HepG2 (cell line): ENCODE measurements around the gene OPRL1. TPM values are rescaled to one million over a fixed set of nuclear protein-coding genes. Genes with fewer than 3 reads are reported as not detected.
A peak's percentile ranks its signal among the peaks of the same experiment; 100 is the strongest.

Source experiments
- ADNP ChIP-seq: sonication (generic); formaldehyde crosslinking; IDR thresholded peaks from 2 replicates; pipeline ENCODE4 v1.4.0; 2020; ENCODE audit warnings: missing genetic modification reagents
- ELF4 ChIP-seq: sonication (generic); formaldehyde crosslinking; IDR thresholded peaks from 2 replicates; pipeline ENCODE4 v1.5.0; 2020; ENCODE audit warnings: missing genetic modification reagents, mild to moderate bottlenecking, moderate library complexity, borderline replicate concordance
- HOXA3 ChIP-seq: sonication (generic); formaldehyde crosslinking; IDR thresholded peaks from 2 replicates; pipeline ENCODE4 v1.5.0; 2020; ENCODE audit warnings: missing genetic modification reagents
- JARID2 ChIP-seq: sonication (generic); formaldehyde crosslinking; IDR thresholded peaks from 2 replicates; pipeline ENCODE4 v1.8.1; 2023; ENCODE audit warnings: missing genetic modification reagents, inconsistent platforms; ENCODE audit not compliant: insufficient replicate concordance
- MBNL3 ChIP-seq: fragments of 250-450 bp; sonication (Bioruptor Pico); conservative IDR thresholded peaks from 2 replicates; pipeline ENCODE4 v1.8.0; 2022; ENCODE audit warnings: mild to moderate bottlenecking, inconsistent platforms
- PITX1 ChIP-seq: sonication (generic); formaldehyde crosslinking; IDR thresholded peaks from 2 replicates; pipeline ENCODE4 v1.5.1; 2020; ENCODE audit warnings: mild to moderate bottlenecking, missing genetic modification reagents
- POLR2AphosphoS5 ChIP-seq: IDR thresholded peaks from 2 replicates; pipeline ENCODE4 v1.6.1; 2012; ENCODE audit warnings: low read depth, low read length
- ZFP82 ChIP-seq: sonication (generic); formaldehyde crosslinking; IDR thresholded peaks from 2 replicates; pipeline ENCODE4 v1.5.1; 2020; ENCODE audit warnings: mild to moderate bottlenecking, missing genetic modification reagents, borderline replicate concordance
- ZNF296 ChIP-seq: sonication (generic); formaldehyde crosslinking; conservative IDR thresholded peaks from 2 replicates; pipeline ENCODE4 v1.5.0; 2020; ENCODE audit warnings: mild to moderate bottlenecking, missing genetic modification reagents
- ZNF883 ChIP-seq: sonication (generic); formaldehyde crosslinking; IDR thresholded peaks from 2 replicates; pipeline ENCODE4 v1.5.1; 2020; ENCODE audit warnings: mild to moderate bottlenecking, missing genetic modification reagents; ENCODE audit errors: not compliant biosample characterization
- polyA plus RNA-seq, 8 experiments: library from polyadenylated mRNA; depleted of rRNA in 3 of 8; stranded (reverse) in 7 of 8; unstranded in 1 of 8; fragments of >200 nt; fragmentation: Illumina TruSeq in 4 of 8; extraction: Trizol in 4 of 8; gene quantifications; 2 replicates each; pipeline versions ENCODE4 v1.2.1 to v1.2.3, GENCODE V29; 2011 to 2016; ENCODE audit warnings: low read depth in 4 of 8, missing spikeins in 1 of 8, mixed read lengths in 1 of 8; ENCODE audit not compliant: insufficient read depth in 1 of 8
- total RNA-seq, 5 experiments: library from RNA; depleted of rRNA; stranded (reverse); fragments of >200 nt; fragmentation: Illumina TruSeq; extraction: Trizol; gene quantifications; 2 replicates each; pipeline ENCODE4 v1.2.3, GENCODE V29; 2016; ENCODE audit warnings: low read depth in 1 of 5
- TF ChIP-seq, protein P1 (sequence below): sonication (generic); formaldehyde crosslinking; IDR thresholded peaks from 2 replicates; pipeline ENCODE4 v1.5.0; 2020; ENCODE audit warnings: missing genetic modification reagents
- TF ChIP-seq, protein P2 (sequence below): IDR thresholded peaks from 2 replicates; pipeline ENCODE4 v1.6.1; 2016; ENCODE audit warnings: missing compliant biosample characterization, missing genetic modification reagents, borderline replicate concordance
- TF ChIP-seq, protein P3 (sequence below): IDR thresholded peaks from 2 replicates; pipeline ENCODE4 v1.6.1; 2016; ENCODE audit warnings: low read depth
- TF ChIP-seq, protein P4 (sequence below): sonication (generic); formaldehyde crosslinking; IDR thresholded peaks from 2 replicates; pipeline ENCODE4 v1.9.0; 2021; ENCODE audit warnings: missing genetic modification reagents, mild to moderate bottlenecking, borderline replicate concordance
- TF ChIP-seq, protein P5 (sequence below): fragments of 450-650 bp; IDR thresholded peaks from 2 replicates; pipeline ENCODE4 v1.6.1; 2017; ENCODE audit warnings: mild to moderate bottlenecking
- TF ChIP-seq, protein P6 (sequence below): sonication (generic); formaldehyde crosslinking; IDR thresholded peaks from 2 replicates; pipeline ENCODE4 v1.5.0; 2020; ENCODE audit warnings: mild to moderate bottlenecking, missing genetic modification reagents
- TF ChIP-seq, protein P7 (sequence below): sonication (generic); formaldehyde crosslinking; IDR thresholded peaks from 2 replicates; pipeline ENCODE4 v1.5.0; 2020; ENCODE audit warnings: missing genetic modification reagents, mild to moderate bottlenecking, borderline replicate concordance

Gene OPRL1
- total and polyA plus RNA-seq, 2 of the 13 experiments (the other 11 are each of a cell fraction or from before 2014, with no cell fraction given), result 0.35 to 0.71 TPM

DNA sequence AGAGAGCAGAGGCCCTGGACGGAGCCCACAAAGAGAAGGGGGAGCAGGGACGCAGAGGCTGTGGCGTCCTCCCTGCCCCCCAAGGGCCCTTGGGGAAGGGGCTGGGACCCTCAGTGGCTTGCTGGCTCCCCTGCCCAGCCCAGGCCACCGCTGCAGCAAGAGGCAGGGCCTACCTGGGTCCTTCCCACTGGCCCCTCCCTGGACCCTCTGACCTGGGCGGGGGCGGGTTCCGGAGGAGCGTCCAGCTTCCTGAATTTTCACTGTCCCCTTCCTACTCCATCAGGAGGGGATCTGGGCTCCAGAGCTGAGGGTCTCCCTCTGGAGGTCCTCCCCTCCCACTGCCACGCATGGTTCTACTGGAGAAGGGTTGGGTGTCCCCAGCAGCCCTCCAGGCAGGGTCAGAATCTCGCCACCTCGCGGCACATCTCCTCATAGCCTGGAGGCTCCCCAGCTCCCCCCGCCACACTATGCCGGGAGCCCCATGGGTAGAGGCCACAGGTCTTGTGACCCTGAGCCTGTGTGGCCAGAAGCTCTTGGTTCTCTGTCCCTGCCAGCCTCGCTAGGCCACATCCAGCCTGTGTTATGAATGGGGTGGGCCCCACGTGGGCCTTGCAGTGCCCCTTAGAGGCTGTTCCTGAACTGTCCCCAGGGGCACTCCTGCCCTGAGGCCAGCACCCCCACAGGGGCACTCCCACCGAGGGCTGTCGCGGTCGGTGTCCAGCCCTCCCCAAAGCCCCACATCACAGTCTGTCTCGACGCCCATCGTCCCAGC is 29.4 kb upstream of the OPRL1 start (continued):
- TF ChIP-seq POLR2AphosphoS5 (peak; percentile 59; the same call in 1 of the 2 replicates), ELF4 (CRISPR knock-in tag) (no peak; the same call in 1 of the 2 replicates), HOXA3 (peak; percentile 90), PITX1 (CRISPR knock-in tag) (peak; percentile 75), JARID2 (CRISPR knock-in tag) (no peak), ZFP82 (CRISPR knock-in tag) (no peak), ZNF883 (CRISPR knock-in tag) (peak; percentile 94), MBNL3 (CRISPR knock-in tag) (no peak), ADNP (CRISPR knock-in tag) (no peak), ZNF296 (CRISPR knock-in tag) (peak; percentile 54)
- TF ChIP-seq, protein P1, sequence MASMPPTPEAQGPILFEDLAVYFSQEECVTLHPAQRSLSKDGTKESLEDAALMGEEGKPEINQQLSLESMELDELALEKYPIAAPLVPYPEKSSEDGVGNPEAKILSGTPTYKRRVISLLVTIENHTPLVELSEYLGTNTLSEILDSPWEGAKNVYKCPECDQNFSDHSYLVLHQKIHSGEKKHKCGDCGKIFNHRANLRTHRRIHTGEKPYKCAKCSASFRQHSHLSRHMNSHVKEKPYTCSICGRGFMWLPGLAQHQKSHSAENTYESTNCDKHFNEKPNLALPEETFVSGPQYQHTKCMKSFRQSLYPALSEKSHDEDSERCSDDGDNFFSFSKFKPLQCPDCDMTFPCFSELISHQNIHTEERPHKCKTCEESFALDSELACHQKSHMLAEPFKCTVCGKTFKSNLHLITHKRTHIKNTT (CRISPR knock-in tag), result 0 out of 2 replicates have a peak, but pooled peaks have one; percentile 67
- TF ChIP-seq, protein P2, sequence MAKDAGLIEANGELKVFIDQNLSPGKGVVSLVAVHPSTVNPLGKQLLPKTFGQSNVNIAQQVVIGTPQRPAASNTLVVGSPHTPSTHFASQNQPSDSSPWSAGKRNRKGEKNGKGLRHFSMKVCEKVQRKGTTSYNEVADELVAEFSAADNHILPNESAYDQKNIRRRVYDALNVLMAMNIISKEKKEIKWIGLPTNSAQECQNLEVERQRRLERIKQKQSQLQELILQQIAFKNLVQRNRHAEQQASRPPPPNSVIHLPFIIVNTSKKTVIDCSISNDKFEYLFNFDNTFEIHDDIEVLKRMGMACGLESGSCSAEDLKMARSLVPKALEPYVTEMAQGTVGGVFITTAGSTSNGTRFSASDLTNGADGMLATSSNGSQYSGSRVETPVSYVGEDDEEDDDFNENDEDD (CRISPR knock-in tag), result peak; percentile 44
- TF ChIP-seq, protein P3, sequence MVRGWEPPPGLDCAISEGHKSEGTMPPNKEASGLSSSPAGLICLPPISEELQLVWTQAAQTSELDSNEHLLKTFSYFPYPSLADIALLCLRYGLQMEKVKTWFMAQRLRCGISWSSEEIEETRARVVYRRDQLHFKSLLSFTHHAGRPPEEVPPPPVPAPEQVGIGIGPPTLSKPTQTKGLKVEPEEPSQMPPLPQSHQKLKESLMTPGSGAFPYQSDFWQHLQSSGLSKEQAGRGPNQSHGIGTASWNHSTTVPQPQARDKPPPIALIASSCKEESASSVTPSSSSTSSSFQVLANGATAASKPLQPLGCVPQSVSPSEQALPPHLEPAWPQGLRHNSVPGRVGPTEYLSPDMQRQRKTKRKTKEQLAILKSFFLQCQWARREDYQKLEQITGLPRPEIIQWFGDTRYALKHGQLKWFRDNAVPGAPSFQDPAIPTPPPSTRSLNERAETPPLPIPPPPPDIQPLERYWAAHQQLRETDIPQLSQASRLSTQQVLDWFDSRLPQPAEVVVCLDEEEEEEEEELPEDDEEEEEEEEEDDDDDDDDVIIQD (CRISPR knock-in tag), result no peak
- TF ChIP-seq, protein P4, sequence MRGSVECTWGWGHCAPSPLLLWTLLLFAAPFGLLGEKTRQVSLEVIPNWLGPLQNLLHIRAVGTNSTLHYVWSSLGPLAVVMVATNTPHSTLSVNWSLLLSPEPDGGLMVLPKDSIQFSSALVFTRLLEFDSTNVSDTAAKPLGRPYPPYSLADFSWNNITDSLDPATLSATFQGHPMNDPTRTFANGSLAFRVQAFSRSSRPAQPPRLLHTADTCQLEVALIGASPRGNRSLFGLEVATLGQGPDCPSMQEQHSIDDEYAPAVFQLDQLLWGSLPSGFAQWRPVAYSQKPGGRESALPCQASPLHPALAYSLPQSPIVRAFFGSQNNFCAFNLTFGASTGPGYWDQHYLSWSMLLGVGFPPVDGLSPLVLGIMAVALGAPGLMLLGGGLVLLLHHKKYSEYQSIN (CRISPR knock-in tag), result no peak
- TF ChIP-seq, protein P5, sequence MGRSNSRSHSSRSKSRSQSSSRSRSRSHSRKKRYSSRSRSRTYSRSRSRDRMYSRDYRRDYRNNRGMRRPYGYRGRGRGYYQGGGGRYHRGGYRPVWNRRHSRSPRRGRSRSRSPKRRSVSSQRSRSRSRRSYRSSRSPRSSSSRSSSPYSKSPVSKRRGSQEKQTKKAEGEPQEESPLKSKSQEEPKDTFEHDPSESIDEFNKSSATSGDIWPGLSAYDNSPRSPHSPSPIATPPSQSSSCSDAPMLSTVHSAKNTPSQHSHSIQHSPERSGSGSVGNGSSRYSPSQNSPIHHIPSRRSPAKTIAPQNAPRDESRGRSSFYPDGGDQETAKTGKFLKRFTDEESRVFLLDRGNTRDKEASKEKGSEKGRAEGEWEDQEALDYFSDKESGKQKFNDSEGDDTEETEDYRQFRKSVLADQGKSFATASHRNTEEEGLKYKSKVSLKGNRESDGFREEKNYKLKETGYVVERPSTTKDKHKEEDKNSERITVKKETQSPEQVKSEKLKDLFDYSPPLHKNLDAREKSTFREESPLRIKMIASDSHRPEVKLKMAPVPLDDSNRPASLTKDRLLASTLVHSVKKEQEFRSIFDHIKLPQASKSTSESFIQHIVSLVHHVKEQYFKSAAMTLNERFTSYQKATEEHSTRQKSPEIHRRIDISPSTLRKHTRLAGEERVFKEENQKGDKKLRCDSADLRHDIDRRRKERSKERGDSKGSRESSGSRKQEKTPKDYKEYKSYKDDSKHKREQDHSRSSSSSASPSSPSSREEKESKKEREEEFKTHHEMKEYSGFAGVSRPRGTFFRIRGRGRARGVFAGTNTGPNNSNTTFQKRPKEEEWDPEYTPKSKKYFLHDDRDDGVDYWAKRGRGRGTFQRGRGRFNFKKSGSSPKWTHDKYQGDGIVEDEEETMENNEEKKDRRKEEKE, result no peak
- TF ChIP-seq, protein P6, sequence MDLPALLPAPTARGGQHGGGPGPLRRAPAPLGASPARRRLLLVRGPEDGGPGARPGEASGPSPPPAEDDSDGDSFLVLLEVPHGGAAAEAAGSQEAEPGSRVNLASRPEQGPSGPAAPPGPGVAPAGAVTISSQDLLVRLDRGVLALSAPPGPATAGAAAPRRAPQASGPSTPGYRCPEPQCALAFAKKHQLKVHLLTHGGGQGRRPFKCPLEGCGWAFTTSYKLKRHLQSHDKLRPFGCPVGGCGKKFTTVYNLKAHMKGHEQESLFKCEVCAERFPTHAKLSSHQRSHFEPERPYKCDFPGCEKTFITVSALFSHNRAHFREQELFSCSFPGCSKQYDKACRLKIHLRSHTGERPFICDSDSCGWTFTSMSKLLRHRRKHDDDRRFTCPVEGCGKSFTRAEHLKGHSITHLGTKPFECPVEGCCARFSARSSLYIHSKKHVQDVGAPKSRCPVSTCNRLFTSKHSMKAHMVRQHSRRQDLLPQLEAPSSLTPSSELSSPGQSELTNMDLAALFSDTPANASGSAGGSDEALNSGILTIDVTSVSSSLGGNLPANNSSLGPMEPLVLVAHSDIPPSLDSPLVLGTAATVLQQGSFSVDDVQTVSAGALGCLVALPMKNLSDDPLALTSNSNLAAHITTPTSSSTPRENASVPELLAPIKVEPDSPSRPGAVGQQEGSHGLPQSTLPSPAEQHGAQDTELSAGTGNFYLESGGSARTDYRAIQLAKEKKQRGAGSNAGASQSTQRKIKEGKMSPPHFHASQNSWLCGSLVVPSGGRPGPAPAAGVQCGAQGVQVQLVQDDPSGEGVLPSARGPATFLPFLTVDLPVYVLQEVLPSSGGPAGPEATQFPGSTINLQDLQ (CRISPR knock-in tag), result no peak
- TF ChIP-seq, protein P7, sequence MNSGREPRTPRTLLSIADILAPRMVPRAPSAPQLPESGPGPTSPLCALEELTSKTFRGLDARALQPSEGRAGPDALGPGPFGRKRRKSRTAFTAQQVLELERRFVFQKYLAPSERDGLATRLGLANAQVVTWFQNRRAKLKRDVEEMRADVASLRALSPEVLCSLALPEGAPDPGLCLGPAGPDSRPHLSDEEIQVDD (CRISPR knock-in tag), result no peak
